GM18907 (cell line): ENCODE results near the gene NF1.
"Not testable (repeated sequence)": the region's sequence is repeated elsewhere in the genome, so short reads cannot be mapped to it uniquely, and the experiment has no call there.

ENCODE experiments used
- ATAC-seq: cut with Tn5 transposase; IDR thresholded peaks from one replicate; pipeline ENCODE4 v1.9.1; 2021; ENCODE audit warnings: mild to moderate bottlenecking, moderate library complexity; ENCODE audit not compliant: unreplicated experiment

Gene NF1

DNA sequence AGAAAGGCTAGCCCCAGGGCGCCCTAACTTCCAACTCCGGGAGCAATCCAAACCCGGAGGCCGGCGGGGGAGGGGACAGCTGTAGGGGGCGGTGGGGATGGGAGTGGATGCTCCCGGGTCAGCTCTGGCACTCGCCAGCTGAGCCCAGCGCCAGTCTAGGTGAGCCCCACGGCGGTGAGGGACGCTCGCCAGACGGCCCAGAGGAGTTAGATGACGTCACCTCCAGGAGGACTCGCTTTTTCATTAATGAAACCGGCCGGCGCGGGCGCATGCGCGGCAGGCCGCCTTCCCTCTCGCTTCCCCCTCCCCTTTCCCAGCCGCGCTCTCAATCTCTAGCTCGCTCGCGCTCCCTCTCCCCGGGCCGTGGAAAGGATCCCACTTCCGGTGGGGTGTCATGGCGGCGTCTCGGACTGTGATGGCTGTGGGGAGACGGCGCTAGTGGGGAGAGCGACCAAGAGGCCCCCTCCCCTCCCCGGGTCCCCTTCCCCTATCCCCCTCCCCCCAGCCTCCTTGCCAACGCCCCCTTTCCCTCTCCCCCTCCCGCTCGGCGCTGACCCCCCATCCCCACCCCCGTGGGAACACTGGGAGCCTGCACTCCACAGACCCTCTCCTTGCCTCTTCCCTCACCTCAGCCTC is at the start of gene NF1:
NF1 (plus strand) TSS at position 378 of the 636 bp plus-strand sequence. CDS start 333 bp downstream, outside the sequence.
- peak; percentile 86 for ATAC-seq

DNA sequence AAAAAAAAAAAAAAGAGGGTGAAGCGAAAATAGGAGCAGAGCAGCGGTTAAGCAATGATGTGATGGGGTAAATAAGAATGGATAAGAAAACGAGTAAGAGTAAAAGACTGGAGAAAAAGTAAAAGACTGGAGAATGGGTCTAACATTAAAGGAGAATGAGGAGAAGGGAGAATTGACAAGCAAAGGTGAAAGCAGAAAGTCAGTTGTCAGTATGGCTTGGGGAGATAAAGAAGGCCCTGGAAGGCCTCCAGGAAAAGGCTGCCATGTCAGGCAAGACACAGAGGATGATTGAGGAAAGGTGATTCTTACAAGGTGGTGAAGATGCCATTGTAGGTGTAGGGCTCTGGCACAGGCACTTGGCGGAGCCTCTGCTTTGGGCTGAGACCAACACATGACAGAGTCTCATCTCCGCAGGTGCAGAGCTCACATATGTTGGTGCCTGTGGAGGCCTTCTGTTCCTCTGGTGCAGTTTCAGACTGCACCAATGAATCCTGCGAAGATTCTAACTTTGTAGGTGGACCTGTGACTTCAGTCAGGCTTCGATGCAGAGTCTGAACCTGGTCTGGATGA is 47.8 kb upstream of the NF1 start:
- ATAC-seq, result not testable (repeated sequence)

GRCh38 chr17:31048142-31048541 is 46.6 kb upstream of the NF1 start:
- no peak for ATAC-seq

GRCh38 chr17:31048780-31049179 is 46.0 kb upstream of the NF1 start:
- ATAC-seq, result no peak

DNA sequence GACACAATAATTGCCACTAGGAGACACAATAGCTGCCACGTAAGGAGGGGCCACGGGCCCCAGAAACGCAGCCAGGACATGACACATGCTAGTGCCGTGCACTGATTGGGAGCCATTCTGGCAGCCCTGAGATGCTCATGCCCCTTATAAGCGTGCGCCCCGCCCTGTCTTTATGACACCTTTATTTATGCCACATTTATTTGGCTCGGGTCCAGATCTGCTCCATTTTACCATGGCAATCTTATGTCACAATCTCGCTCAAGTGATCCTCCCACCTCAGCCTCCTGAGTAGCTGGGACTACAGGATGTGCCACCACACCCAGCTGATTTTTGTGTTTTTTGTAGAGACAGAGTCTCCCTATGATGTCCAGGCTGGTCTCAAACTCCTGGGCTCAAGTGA is 43.8 kb upstream of the NF1 start:
- ATAC-seq, result no peak

GRCh38 chr17:31051506-31051905 is 43.3 kb upstream of the NF1 start:
- ATAC-seq, result no peak

DNA sequence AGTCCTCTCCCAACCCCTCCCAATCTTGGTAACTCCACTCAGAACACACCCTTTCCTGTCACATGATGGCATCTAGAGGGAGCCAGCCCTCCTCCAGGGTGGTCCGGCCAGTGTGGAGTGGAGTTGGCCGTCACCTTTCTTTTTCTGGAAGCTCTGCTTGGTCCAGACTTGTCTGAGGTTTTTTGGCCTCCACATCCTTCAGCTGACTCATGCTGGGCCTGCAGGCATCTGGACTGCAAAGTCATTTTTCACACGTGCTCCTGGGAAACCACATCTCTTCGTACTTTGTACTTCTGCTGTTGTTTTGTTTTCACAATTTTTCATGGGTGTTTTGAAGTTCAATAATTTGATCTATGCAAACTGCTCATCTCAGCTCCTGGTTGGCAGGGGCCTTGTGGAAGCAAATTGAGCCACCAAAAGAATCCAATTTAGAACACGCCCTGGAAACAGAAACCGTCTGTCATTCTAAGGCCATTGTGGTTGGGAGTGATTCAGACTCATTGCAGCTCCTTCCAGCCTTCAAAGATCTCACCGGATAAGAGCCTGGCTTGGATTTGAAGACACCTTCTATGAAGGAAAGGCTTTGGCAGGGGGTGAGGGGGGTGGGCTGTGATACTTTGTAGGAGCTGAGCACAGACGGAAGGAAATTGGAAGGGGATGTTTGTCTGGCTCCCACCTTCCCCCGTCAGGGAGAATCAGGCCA is 42.4 kb upstream of the NF1 start:
- no peak for ATAC-seq

- ATAC-seq, result no peak
Observed at GRCh38 chr17:31053071-31053470, 41.7 kb upstream of the NF1 start.

GRCh38 chr17:31054761-31055160 is 40.0 kb upstream of the NF1 start:
- no peak for ATAC-seq

- no peak for ATAC-seq
Observed at GRCh38 chr17:31058976-31059375, 35.8 kb upstream of the NF1 start.

- ATAC-seq, result no peak
Observed at GRCh38 chr17:31060791-31061550, 33.8 kb upstream of the NF1 start.

GRCh38 chr17:31061678-31062077 is 33.1 kb upstream of the NF1 start:
- ATAC-seq, result no peak

GRCh38 chr17:31062346-31062745 is 32.4 kb upstream of the NF1 start:
- no peak for ATAC-seq

DNA sequence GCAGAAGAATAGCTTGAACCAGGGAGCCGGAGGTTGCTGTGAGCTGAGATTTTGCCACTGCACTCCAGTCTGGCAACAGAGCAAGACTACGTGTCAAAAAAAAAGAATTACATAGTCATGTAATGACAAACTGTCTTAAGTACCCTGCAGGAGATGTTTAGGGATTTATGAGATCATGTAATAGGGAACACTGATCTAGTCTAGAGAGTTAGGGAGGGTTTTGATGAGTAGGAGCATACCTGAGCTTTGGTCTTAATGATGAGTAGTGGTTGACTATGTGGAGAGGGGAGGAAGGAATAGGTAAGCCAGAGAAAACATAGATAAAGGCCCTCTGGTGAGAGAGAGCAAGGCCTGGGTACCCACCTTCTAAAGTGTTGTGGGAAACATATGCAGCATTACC is 30.1 kb upstream of the NF1 start:
- ATAC-seq, result no peak

DNA sequence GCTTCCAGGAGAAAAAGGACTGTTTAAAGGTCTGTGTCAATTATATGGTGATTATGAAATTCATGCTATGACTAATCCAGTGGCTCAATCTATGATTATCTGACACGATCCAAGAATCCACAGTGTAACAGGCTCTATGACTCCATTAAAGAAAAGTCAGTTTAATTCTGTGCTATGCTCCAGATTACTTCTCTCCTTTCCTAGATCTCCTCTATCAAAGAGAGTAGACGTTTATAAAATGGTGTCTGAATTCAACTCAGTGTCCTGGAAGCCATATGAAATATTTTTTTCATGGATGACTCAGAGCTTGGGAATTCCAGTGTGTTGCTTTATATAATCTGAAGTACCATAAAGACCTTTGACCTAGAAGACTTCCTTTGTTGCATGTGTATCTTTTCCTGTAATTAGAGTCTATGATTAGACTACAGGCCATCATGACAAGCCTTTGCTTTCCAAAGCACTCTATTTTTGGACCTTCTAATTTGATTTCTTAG is 27.0 kb upstream of the NF1 start:
- ATAC-seq, result no peak

DNA sequence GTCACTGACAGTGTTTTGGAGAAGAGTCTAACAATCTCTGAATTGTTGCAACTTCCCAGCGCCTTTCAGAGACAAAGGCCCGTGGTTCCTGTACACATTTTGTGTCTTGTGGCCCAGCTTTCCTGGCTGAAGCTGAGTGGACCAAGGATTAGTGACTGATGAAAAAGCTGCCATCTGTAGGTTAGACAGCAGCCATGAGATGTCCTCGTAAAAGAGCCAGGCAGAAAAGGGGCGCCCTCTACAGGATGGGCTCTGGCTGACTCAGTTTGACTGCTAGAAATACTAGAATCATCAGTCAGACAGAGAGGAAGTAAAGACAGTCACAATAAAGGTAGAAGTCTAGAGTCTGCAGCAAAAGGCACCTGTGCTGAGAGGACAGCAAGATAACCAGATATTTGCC is 26.5 kb upstream of the NF1 start:
- ATAC-seq, result no peak

DNA sequence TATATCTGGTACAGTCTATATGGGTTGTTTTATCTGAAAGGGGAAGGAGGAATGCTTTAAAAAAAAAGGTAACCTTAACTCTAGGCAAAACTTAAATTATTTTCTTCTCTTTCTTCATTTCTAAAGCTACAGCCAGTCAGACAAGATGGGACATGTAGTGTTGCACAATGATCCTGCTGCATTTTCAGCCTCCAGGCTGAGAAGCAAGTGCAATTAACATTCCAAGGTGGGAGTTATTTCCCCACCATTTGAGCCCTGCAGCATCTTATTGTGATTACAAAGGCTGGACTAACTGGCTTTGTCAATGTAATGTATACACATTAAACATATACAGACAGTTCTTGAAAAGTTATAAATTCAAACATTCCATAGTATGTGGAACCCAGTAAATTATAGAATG is 22.6 kb upstream of the NF1 start:
- no peak for ATAC-seq

- no peak for ATAC-seq
Observed at GRCh38 chr17:31073411-31073810, 21.4 kb upstream of the NF1 start.

GRCh38 chr17:31074772-31075555 is 19.8 kb upstream of the NF1 start:
- no peak for ATAC-seq

- ATAC-seq, result no peak
Observed at GRCh38 chr17:31078290-31078689, 16.5 kb upstream of the NF1 start.

DNA sequence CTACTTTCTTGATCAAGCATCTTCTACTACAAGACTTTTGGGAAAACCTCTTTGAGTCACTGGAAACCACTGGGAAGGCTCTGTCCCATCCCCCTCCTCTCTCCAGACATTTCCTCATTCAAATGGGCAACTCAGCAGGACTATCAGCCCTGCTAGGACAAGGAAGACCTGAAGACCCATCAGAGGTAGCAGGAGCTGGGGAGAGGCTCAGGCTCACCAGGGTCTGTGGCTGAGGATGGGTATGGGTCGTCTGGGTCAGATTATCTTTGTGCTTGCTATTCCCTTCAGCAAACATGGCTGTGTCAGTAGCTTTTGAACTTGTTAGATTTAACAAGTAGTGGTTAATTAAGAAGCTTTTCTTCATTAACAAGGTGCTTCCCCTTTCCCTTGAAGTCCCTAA is 15.0 kb upstream of the NF1 start:
- no peak for ATAC-seq
